ENCODE data around the gene NAA60. TPM values are rescaled to one million over a fixed set of nuclear protein-coding genes. Genes with fewer than 3 reads are reported as not detected.

Gene NAA60
- total RNA-seq, 4 donors from 2014 or later, result 17.0 to 31.7 (median 26.5) TPM

GRCh38 chr16:3501783-3502400 lies 58.4 kb downstream of the NAA60 start:
- DNase-seq (ENCODE audit: low spot score) (no peak), ATAC-seq (ENCODE audit: low FRiP score) (no peak)
- no peak for TF ChIP-seq CTCF (IDR thresholded peaks at IDR 0.05)

GRCh38 chr16:3503523-3503922 lies 60.0 kb downstream of the NAA60 start:
- DNase-seq (ENCODE audit: low spot score), result no peak
- ATAC-seq (ENCODE audit: low FRiP score), result no peak
- TF ChIP-seq CTCF (IDR thresholded peaks at IDR 0.05), result no peak

GRCh38 chr16:3508736-3509135 lies 65.3 kb downstream of the NAA60 start:
- ATAC-seq (ENCODE audit: low FRiP score) (no peak), DNase-seq (ENCODE audit: low spot score) (no peak)
- no peak for TF ChIP-seq CTCF (IDR thresholded peaks at IDR 0.05)

- no peak for TF ChIP-seq CTCF (IDR thresholded peaks at IDR 0.05)
- DNase-seq (ENCODE audit: low spot score), result no peak
- ATAC-seq (ENCODE audit: low FRiP score), result no peak
Measured at GRCh38 chr16:3509470-3509928, 66.0 kb downstream of the NAA60 start.

GRCh38 chr16:3510416-3510815 lies 66.9 kb downstream of the NAA60 start:
- TF ChIP-seq CTCF (IDR thresholded peaks at IDR 0.05), result no peak
- DNase-seq (ENCODE audit: low spot score) (no peak), ATAC-seq (ENCODE audit: low FRiP score) (no peak)

- no peak for TF ChIP-seq CTCF (IDR thresholded peaks at IDR 0.05)
- ATAC-seq (ENCODE audit: low FRiP score) (no peak), DNase-seq (ENCODE audit: low spot score) (no peak)
Measured at GRCh38 chr16:3511286-3512180, 68.1 kb downstream of the NAA60 start.
